HepG2 (cell line): ENCODE measurements around the gene ATP8A2. TPM values are rescaled to one million over a fixed set of nuclear protein-coding genes. Genes with fewer than 3 reads are reported as not detected.

Experiments used
- ATAC-seq: fragments of 200-7000 bp; cut with Tn5 transposase; 3 replicates; pipeline ENCODE4 v1.9.1; 2020; ENCODE audit warnings: mild to moderate bottlenecking, moderate library complexity
- BruUV-seq: library from RNA; stranded (reverse); fragments of 400-500 nt; replicated peaks from 2 replicates; lab custom pipeline; 2021; lab: Mats Ljungman, UMichigan
- CTCF ChIA-PET: fragments of 300-600 bp; formaldehyde crosslinking; extraction: SDS; loops from one replicate; lab custom pipeline; 2021; ENCODE audit warnings: low total read pairs, inconsistent platforms, low intra/inter-chr PET ratio; lab: Yijun Ruan, JAX
- POLR2A ChIA-PET: fragments of 350-600 bp; sonication (Branson Sonifier 250); formaldehyde crosslinking; loops from one replicate; lab custom pipeline; 2020; ENCODE audit warnings: antibody characterized with exemption, inconsistent platforms; lab: Yijun Ruan, JAX
- DNase-seq: peaks from one replicate; pipeline ENCODE4 v3.0.0-alpha.2; 2015; ENCODE audit warnings: low spot score
- FAIRE-seq: peaks from 3 replicates; lab custom pipeline; 2011; peaks lifted over from hg19 to GRCh38; lab: Jason Lieb, UNC
- H2AFZ ChIP-seq: one replicate; pipeline ENCODE4 v1.6.1; 2011; ENCODE audit warnings: low read length, inconsistent platforms
- H3K27ac ChIP-seq: fragments of 300-600 bp; 3 replicates; pipeline ENCODE4 v1.8.0; 2011; ENCODE audit warnings: mixed run types, mild to moderate bottlenecking, mixed read lengths, low read length, inconsistent platforms; ENCODE audit not compliant: insufficient read depth; ENCODE audit errors: extremely low read length
- H3K27me3 ChIP-seq, 2 experiments: fragments of 200-600 bp in 1 of 2; 2 replicates in 1 of 2; 3 replicates in 1 of 2; pipeline versions ENCODE4 v1.6.0 to v1.8.0; 2011; ENCODE audit warnings: low read length in 2 of 2, mild to moderate bottlenecking in 2 of 2, moderate library complexity in 2 of 2, inconsistent platforms in 1 of 2; ENCODE audit not compliant: insufficient read depth in 2 of 2, control insufficient read depth in 1 of 2
- H3K36me3 ChIP-seq, 2 experiments: fragments of 200-600 bp in 1 of 2; replicated peaks in 1 of 2; 2 replicates in 1 of 2; 3 replicates in 1 of 2; pipeline versions ENCODE4 v1.5.1 to v1.8.0; 2011; ENCODE audit warnings: low read length in 2 of 2, inconsistent platforms in 1 of 2; ENCODE audit not compliant: insufficient read depth in 2 of 2, control insufficient read depth in 1 of 2
- H3K4me1 ChIP-seq: 2 replicates; pipeline ENCODE4 v1.5.1; 2012; ENCODE audit warnings: low read length, inconsistent platforms; ENCODE audit not compliant: insufficient read depth
- H3K4me2 ChIP-seq: 2 replicates; pipeline ENCODE4 v1.6.0; 2011; ENCODE audit warnings: low read depth, low read length, inconsistent platforms
- H3K4me3 ChIP-seq, 3 experiments: fragments of 200-600 bp in 1 of 3; sonication (generic), shearing (Covaris generic) in 1 of 3; replicated peaks in 1 of 3; 2 replicates each; pipeline ENCODE4 v1.5.1; 2011 to 2016; ENCODE audit warnings: low read length in 3 of 3, inconsistent platforms in 2 of 3, low read depth in 2 of 3, mild to moderate bottlenecking in 2 of 3, control low read depth in 1 of 3, mixed read lengths in 1 of 3; ENCODE audit not compliant: insufficient read depth in 1 of 3
- H3K79me2 ChIP-seq: one replicate; pipeline ENCODE4 v1.6.1; 2011; ENCODE audit warnings: low read length, inconsistent platforms; ENCODE audit not compliant: insufficient read depth
- H3K9ac ChIP-seq: 2 replicates; pipeline ENCODE4 v1.6.0; 2011; ENCODE audit warnings: mild to moderate bottlenecking, low read depth, low read length, inconsistent platforms; ENCODE audit not compliant: insufficient read depth
- H3K9me3 ChIP-seq: 2 replicates; pipeline ENCODE4 v1.5.1; 2012; ENCODE audit warnings: mild to moderate bottlenecking, low read length
- H4K20me1 ChIP-seq: 2 replicates; pipeline ENCODE4 v1.6.0; 2011; ENCODE audit warnings: inconsistent platforms, mild to moderate bottlenecking, low read length, moderate library complexity; ENCODE audit not compliant: insufficient read depth
- ARID2 ChIP-seq: sonication (generic); formaldehyde crosslinking; IDR thresholded peaks from 2 replicates; pipeline ENCODE4 v1.8.1; 2022; ENCODE audit warnings: mild to moderate bottlenecking, missing genetic modification reagents, borderline replicate concordance
- ELF4 ChIP-seq: sonication (generic); formaldehyde crosslinking; IDR thresholded peaks from 2 replicates; pipeline ENCODE4 v1.5.0; 2020; ENCODE audit warnings: missing genetic modification reagents, mild to moderate bottlenecking, moderate library complexity, borderline replicate concordance
- ISL2 ChIP-seq: sonication (generic); formaldehyde crosslinking; IDR thresholded peaks from 2 replicates; pipeline ENCODE4 v1.5.0; 2020; ENCODE audit warnings: missing genetic modification reagents
- NONO ChIP-seq, 2 experiments: fragments of 450-650 bp in 1 of 2; sonication (generic) in 1 of 2; formaldehyde crosslinking in 1 of 2; IDR thresholded peaks in 1 of 2; conservative IDR thresholded peaks in 1 of 2; 2 replicates each; pipeline versions ENCODE4 v1.6.1 to v1.8.0; 2017 to 2022; ENCODE audit warnings: mild to moderate bottlenecking in 1 of 2, missing genetic modification reagents in 1 of 2, moderate library complexity in 1 of 2
- SMAD3 ChIP-seq: sonication (generic); formaldehyde crosslinking; IDR thresholded peaks from 2 replicates; pipeline ENCODE4 v1.4.0; 2020; ENCODE audit warnings: missing genetic modification reagents
- SRSF9 ChIP-seq: fragments of 200-400 bp; formaldehyde crosslinking; IDR thresholded peaks from 2 replicates; pipeline ENCODE4 v1.6.1; 2018; ENCODE audit warnings: borderline replicate concordance, mild to moderate bottlenecking, low read depth, low read length; ENCODE audit not compliant: insufficient read depth, poor library complexity, severe bottlenecking
- ZC3H13 ChIP-seq: sonication (generic); formaldehyde crosslinking; IDR thresholded peaks from 2 replicates; pipeline ENCODE4 v1.8.1; 2023; ENCODE audit warnings: mild to moderate bottlenecking, missing genetic modification reagents, moderate library complexity
- ZNF260 ChIP-seq: sonication (generic); formaldehyde crosslinking; IDR thresholded peaks from 2 replicates; pipeline ENCODE4 v1.4.0; 2020; ENCODE audit warnings: missing genetic modification reagents, low read depth, mild to moderate bottlenecking, borderline replicate concordance
- ZNF460 ChIP-seq: sonication (generic); formaldehyde crosslinking; IDR thresholded peaks from 2 replicates; pipeline ENCODE4 v1.5.1; 2020; ENCODE audit warnings: missing genetic modification reagents, mild to moderate bottlenecking, borderline replicate concordance
- ZNF556 ChIP-seq: sonication (generic); formaldehyde crosslinking; IDR thresholded peaks from 2 replicates; pipeline ENCODE4 v1.4.0; 2020; ENCODE audit warnings: mild to moderate bottlenecking, missing genetic modification reagents, borderline replicate concordance
- WGBS: methylation state at CpG from one replicate; pipeline ENCODE4 v1.1.6; 2017; ENCODE audit warnings: low lambda C conversion rate; 5-methylcytosine and 5-hydroxymethylcytosine counted together
- in situ Hi-C: cut with HindIII; loops from 2 replicates; pipeline ENCODE4 v1.10.0; 2017; ENCODE audit warnings: low pct_unique_long_range_greater_than_20kb; ENCODE audit not compliant: extremely low pct_ligation_motif_present
- intact Hi-C: fragments of 100-400 bp; cut with micrococcal nuclease; formaldehyde crosslinking; loops from one replicate; pipeline ENCODE4 v1.10.0; 2022; ENCODE audit not compliant: unreplicated experiment
- polyA plus RNA-seq, 8 experiments: library from polyadenylated mRNA; depleted of rRNA in 3 of 8; stranded (reverse) in 7 of 8; unstranded in 1 of 8; fragments of >200 nt; fragmentation: Illumina TruSeq in 4 of 8; extraction: Trizol in 4 of 8; gene quantifications; 2 replicates each; pipeline versions ENCODE4 v1.2.1 to v1.2.3, GENCODE V29; 2011 to 2016; ENCODE audit warnings: low read depth in 4 of 8, missing spikeins in 1 of 8, mixed read lengths in 1 of 8; ENCODE audit not compliant: insufficient read depth in 1 of 8
- total RNA-seq, 5 experiments: library from RNA; depleted of rRNA; stranded (reverse); fragments of >200 nt; fragmentation: Illumina TruSeq; extraction: Trizol; gene quantifications; 2 replicates each; pipeline ENCODE4 v1.2.3, GENCODE V29; 2016; ENCODE audit warnings: low read depth in 1 of 5

The ATP8A2 gene
- total and polyA plus RNA-seq, 2 of the 13 experiments (the other 11 are each of a cell fraction or from before 2014, with no cell fraction given): 0.09 TPM; not detected in 1

DNA sequence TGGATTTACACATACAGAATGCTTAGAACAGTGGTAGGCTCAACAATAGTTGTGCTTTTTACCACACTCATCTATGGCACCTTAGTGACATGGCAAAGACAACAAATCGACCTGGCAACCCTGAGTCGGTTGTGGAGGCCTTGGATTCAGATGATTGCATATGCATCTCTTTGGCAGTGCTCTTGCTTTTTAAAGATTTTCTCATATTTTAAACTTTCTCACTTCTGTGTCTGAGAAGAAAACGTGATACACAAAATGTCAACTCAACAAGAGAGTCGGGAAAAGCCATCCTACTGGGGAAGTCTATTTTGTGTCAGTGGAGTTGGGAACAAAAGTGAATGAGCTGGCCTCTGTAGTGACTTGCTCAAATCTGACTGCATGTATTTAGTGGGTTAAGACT lies 85.8 kb downstream of the ATP8A2 start:
- Histone ChIP-seq H3K9ac (no peak overlapping the region), H3K27ac (no peak overlapping the region), H3K79me2 (no peaks in the 10 kb centered on the region), H3K4me2 (no peak overlapping the region), H3K4me1 (no peaks in the 10 kb centered on the region), H3K4me3 (no peak overlapping the region), H2AFZ (no peak overlapping the region), H4K20me1 (no peaks in the 10 kb centered on the region), H3K27me3 (peaks cover 0 to 10% of the 10 kb centered on the region in 2 experiments; a peak in 2 of 5 replicates), H3K9me3 (no peaks in the 10 kb centered on the region), H3K36me3 (no peaks in the 10 kb centered on the region)
- in situ Hi-C loops: no loop called here
- FAIRE-seq (no peak), DNase-seq (no peak), ATAC-seq (no peak)
- WGBS: 0% methylated on average over 4 of the region's 4 CpGs
- ChIA-PET POLR2A (no interaction called here), CTCF (no interaction called here)
- intact Hi-C loops: no loop called here
- BruUV-seq: no TSS peak
- TF ChIP-seq NONO (IDR thresholded peaks at IDR 0.05) (no peak), NONO (CRISPR knock-in tag; conservative IDR thresholded peaks at IDR 0.05) (no peak), ZNF260 (no peak), ELF4 (no peak), SMAD3 (CRISPR knock-in tag) (no peak), ARID2 (no peak), ZNF556 (CRISPR knock-in tag) (no peak), SRSF9 (no peak), ZNF460 (no peak), ZC3H13 (no peak), ISL2 (CRISPR knock-in tag) (no peak)
